Cardiac fibroblast (primary cell): ENCODE measurements around the gene CYRIA.

Experiments used
- DNase-seq, 2 donors: peaks; one replicate each; pipeline versions ENCODE4 v3.0.0 to v3.0.0-alpha.2; 2010; ENCODE audit warnings: low read depth in 2 of 2
- H3K4me3 ChIP-seq, 2 donors: replicated peaks in 1 of 2; 1 replicate in 1 of 2; 2 replicates in 1 of 2; pipeline ENCODE4 v1.5.1; 2011; ENCODE audit warnings: low read depth in 2 of 2, low read length in 2 of 2, mild to moderate bottlenecking in 2 of 2, moderate library complexity in 1 of 2
- CTCF ChIP-seq: IDR thresholded peaks from one replicate; pipeline ENCODE4 v1.5.1; 2011; ENCODE audit warnings: low read depth, mild to moderate bottlenecking, low read length, inconsistent platforms

CYRIA gene

GRCh38 chr2:16626997-16627605 lies 38.5 kb downstream of the CYRIA start:
- no peak for TF ChIP-seq CTCF
- no peak for DNase-seq
- no peak overlapping the region for H3K4me3 ChIP-seq

GRCh38 chr2:16626497-16626896 lies 39.1 kb downstream of the CYRIA start:
- no peak for TF ChIP-seq CTCF
- no peak overlapping the region for H3K4me3 ChIP-seq
- DNase-seq = peak; percentile 54 to 76

- no peak for TF ChIP-seq CTCF
- H3K4me3 ChIP-seq = no peak overlapping the region
- DNase-seq = no peak
Observed at GRCh38 chr2:16625759-16626158, 39.9 kb downstream of the CYRIA start.

- H3K4me3 ChIP-seq = no peak overlapping the region
- TF ChIP-seq CTCF = no peak
- peak in 1 of 2 donors; percentile 28 for DNase-seq
Observed at GRCh38 chr2:16625201-16625729, 40.4 kb downstream of the CYRIA start.

- DNase-seq = no peak
- no peak for TF ChIP-seq CTCF
- H3K4me3 ChIP-seq = no peak overlapping the region
Observed at GRCh38 chr2:16624436-16624780, 41.2 kb downstream of the CYRIA start.

- DNase-seq = no peak
- TF ChIP-seq CTCF = no peak
- no peak overlapping the region for H3K4me3 ChIP-seq
Observed at GRCh38 chr2:16623564-16624435, 41.8 kb downstream of the CYRIA start.
